Astrocyte of the hippocampus (primary cell): Measurements from ENCODE around the gene MKRN3.

Experiments used
- DNase-seq: peaks from one replicate; pipeline ENCODE4 v3.0.0; 2011; ENCODE audit warnings: low read depth, low spot score

MKRN3 gene

DNA sequence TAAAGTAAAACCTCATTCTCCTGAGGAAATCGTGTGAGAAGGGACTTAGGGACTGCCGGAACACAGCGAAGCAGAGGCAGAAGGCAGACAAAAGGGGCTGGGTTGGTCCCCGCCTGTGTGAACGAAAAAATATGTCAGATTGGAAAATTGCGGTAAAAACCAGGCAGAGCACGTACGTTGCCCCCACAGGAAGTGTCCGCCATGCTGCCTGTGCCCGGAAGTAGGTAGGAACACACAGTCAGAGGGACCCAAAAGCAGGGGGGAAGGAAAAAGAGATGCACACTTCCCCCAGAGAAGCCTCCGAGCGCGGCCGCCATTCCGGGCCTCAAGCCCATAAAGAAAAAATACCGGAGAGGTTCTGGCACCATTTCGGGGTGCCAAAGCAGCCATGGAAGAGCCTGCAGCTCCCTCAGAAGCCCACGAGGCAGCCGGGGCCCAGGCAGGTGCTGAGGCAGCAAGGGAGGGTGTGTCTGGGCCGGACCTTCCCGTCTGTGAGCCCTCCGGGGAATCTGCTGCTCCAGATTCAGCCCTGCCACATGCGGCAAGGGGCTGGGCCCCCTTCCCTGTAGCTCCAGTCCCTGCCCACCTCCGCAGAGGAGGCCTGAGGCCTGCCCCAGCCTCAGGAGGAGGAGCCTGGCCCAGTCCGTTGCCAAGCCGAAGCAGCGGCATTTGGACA lies at the start of gene MKRN3:
TSS of gene MKRN3 (plus strand) at position 280 of the 676 bp plus-strand sequence. CDS start at position 389, 109 bp downstream.
- peak; percentile 91 for DNase-seq

DNA sequence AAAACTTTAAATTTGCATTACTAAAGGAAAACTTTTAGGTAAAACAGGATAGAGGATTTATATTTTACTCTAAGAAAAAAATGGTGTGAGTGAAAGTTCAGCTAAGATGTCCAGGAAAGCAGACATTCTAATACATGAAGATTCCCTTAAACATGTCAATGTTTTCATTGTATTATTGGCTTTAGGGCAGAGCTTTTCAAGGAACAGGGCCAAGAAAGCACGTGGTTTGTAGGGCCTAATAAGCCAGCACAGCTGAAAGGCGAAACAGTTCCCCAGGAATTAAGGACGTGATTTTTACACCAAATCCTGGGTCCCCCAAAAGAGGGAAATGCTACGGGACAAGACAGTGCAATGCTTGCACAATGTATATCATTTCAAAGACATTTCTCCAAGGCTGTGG lies 48.6 kb upstream of the MKRN3 start:
- no peak for DNase-seq

DNA sequence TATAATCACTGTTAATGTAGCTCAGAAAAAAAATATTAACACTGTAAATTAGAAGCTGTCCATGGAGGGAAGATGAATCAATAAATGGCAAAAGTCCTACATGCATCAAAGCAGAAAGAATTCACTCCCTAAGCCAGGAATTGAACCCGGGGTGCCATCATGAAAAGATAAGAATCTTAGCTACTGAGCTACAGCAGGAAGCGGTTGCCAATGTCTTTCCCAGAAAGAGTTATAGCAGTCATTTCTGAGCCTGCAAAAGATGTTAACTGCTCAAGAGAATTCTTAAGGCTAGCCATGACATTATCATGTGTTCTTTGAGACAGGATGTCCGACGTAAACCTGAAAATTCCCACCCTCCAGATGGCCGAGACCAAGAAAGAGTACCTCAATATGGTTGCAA lies 47.4 kb upstream of the MKRN3 start:
- no peak for DNase-seq

DNA sequence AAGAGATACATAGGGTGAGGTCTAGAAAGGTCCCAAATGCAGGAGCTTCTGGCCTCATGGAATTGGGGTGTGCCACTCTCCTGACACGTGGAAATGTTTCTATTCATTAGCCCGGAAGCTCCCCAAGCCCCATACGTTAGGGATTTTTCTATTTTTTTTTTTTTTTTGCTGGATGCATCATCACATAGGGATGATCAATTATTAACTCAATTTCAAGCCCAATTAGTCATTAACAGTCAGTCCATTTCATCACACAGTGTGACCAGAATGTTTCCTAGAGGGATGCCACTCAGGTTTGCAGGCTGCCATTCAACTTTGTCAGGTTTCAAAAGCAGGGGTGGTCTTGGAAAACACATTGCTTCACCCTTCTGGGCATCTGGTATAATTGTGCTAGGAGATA lies 40.7 kb upstream of the MKRN3 start:
- no peak for DNase-seq

DNA sequence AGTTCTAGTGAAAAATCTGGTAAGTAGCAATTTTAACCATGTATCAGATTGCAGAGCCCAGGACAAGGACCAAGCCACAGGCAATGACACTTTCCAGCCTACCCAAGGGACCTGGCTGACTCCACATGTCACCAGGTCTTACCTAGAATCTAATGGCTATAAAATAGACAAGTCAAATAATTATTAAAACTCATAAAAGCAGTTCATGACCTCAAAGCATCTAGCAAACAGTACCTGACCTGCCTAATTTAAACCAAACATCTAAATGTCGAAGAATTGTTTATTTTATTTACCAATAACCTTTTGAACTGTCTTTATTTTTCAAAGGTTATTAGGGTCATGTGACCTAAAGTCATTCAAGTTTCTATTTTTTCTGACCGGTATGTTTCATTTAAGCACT lies 35.6 kb upstream of the MKRN3 start:
- no peak for DNase-seq

DNA sequence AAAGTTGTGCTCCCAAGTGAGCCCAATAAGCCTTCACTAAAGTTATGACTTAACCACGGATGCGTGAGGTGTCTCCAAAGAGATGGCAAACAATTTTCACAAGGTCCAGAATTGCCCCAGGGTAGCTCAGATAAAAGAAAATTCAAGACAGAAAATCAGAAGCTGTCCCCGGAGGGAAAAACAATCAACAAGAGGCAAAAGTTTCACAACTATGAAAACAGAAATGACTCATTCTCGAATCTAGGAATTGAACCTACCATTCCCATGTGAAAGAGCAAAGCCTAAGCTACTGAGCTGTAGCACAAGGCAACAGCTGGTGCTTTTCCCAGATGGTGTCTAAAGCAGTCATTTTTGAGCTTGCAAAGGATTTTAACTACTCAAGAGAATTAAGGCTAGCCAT lies 33.5 kb upstream of the MKRN3 start:
- no peak for DNase-seq

DNA sequence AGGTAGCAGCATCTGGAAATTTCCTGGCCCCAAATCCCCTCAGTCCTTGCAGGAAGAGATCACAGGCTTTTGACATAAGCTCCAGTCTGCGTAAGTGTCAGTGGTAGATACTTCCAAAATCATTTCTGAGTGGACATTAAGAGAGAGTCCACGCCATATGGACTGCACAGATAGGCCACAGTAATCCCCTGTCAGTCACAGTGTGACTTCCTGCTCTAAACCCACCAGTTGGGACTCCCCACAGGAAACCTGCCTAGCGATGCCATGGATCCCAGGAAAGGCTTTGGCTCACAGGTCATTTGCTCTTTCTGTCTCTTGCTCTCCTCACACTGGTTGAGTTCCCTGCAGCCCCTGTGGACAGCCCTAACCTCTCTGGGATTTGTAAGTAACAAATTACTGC lies 28.8 kb upstream of the MKRN3 start:
- no peak for DNase-seq

DNA sequence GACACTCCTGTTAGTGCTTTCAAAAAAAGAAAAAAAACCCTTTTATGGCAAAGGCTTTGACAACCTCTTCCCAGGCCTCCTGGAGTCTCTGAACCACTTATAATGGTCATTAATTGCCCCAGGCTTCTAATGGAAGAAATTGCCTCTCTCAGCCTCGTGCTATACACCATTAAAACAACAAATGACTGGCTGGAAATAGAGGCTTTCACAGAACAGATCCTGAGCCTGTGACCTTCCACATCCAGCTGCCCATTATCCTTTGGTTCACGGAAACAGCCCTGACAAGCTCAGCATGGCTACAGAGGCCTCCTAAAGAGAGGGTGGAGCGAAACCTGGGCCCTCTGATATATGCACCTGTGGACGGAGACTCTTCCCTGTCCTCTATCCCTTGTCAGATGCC lies 26.8 kb upstream of the MKRN3 start:
- no peak for DNase-seq

DNA sequence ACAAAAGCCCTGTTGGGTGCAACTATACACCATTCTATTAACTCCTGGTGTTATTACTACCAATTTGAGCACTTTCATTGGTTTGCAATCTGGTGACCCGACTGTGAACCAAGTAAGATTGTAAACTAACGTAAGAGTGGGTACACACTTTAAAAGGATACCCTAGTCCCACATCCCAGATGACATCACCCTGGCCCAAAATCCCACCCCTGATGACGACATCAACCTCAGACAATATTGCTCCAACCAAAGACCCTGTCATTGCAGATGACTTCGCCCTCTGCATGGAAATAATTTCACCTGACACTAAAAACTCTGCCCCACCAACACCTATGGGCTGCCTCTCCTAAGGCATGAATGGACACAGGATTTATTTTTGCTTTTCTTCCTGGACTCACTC lies 25.6 kb upstream of the MKRN3 start:
- no peak for DNase-seq

DNA sequence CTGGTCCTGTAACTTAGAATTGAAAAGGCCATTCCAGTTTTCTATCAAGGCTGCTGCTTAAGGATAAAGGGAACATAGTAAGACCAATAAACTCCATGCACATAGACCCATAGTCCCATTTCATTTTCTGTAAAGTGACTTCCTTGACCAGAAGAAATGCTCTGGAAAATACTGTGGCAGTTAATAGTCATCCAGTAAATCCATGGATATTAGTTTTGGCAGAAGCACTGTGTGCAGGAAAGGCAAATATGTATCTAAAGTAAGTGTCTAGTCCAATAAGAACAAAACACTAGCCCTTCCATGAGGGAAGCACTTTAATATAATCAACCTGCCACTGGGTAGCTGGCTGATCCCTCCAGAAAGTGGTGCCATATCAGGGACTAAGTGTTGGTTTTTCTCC lies 19.3 kb upstream of the MKRN3 start:
- DNase-seq: no peak

DNA sequence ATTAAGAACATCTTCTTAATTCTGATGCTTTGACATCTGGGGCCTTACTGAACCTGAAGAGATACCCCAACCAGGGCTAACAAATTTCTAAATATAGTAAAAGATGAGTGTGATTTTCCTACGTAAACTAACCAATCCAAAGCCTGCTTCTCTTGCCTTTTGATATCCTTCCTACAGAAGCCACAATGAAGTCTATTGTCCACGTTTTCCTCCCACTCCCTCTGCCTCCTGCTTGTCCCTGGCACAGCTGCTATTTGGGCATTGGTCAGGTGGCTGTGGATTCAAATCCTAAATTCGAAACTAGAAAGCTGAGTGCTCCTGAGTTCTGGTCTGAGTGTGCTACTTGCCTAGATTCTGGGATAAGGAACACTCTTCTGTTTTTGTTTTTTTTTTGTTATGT lies 17.4 kb upstream of the MKRN3 start:
- no peak for DNase-seq

DNA sequence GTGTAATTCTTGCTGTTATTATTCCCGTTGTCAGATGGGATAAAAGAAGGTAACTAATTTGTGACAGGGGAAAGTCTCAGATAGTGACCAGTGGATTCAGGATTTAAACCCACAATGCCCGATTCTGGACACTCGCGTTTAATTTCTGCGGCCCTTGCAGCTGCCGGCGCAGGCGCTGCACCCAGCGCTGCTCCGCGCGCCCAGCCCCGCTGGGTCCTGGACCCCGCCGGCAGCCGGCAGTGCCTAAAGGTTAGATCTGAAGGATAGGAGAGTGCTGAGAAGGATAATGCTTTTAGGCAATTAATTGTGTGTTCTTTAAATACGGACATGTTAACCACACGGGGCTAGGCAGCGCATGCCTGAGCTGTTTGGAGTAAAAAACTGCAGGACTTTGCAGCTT lies 3.6 kb upstream of the MKRN3 start:
- DNase-seq: peak; percentile 10

DNA sequence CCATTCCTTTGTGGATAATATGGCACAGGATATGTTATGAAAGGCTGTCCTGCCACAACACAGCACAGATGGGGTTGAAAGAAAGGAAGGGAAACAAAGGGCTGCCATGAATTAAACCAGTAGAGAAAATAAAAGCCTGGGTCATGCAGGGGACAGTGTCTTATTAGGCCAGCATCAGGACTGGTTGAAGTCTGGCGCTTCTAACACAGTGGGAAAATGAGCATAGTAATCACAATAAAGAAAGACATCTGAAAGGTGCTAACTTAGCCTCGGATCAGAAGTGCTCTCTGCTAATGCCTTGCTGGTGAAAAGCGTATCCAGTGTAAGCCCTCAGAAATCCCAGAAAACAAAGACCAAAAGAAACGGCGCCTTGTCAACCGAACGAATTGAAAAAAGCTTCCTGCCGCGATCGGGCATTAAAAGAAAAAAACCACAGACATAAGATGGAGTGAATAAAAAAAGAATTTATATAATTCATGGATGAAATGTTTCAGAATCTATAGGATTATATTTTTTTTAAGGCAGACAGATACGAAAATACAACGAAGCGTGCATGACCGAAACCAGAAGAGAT lies 566 bp upstream of the MKRN3 start:
- peak; percentile 42 for DNase-seq

DNA sequence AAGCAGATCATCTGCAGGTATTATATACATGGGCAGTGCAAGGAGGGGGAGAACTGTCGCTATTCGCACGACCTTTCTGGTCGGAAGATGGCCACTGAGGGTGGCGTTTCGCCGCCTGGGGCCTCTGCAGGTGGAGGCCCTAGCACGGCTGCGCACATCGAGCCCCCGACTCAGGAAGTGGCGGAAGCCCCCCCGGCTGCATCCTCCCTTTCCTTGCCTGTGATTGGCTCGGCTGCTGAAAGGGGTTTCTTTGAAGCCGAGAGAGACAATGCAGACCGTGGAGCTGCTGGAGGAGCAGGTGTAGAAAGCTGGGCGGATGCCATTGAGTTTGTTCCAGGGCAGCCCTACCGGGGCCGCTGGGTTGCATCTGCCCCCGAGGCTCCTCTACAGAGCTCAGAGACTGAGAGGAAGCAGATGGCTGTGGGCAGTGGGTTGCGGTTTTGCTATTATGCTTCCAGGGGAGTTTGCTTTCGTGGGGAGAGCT lies 639 bp downstream of the MKRN3 start:
- DNase-seq: peak; percentile 77

DNA sequence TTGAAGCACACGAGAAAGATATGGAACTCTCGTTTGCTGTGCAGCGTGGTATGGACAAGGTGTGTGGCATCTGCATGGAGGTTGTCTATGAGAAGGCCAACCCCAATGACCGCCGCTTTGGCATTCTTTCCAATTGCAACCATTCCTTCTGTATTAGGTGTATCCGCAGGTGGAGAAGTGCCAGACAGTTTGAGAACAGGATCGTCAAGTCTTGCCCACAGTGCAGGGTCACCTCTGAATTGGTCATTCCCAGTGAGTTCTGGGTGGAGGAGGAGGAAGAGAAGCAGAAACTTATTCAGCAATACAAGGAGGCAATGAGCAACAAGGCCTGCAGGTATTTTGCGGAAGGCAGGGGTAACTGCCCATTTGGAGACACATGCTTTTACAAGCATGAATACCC lies 1.2 kb downstream of the MKRN3 start:
- DNase-seq: peak; percentile 39

DNA sequence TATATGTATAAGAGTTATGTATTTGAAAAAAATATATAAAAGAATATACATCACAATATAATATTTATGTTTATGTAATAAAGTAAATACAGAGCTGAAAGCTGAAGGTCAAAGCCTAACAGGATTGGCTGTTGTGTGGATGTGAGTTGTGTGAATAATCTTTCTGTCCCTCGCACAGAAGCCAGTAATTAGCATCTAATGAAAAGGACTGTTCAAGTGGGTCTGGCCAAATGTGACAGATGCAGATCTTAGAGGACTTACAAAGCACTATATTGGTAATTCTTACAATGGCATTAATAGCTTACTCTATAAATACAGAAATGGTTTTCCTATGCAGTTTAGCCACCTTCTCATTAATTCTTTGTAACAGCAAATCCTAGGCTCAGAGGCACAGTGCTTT lies 2.4 kb downstream of the MKRN3 start:
- no peak for DNase-seq

DNA sequence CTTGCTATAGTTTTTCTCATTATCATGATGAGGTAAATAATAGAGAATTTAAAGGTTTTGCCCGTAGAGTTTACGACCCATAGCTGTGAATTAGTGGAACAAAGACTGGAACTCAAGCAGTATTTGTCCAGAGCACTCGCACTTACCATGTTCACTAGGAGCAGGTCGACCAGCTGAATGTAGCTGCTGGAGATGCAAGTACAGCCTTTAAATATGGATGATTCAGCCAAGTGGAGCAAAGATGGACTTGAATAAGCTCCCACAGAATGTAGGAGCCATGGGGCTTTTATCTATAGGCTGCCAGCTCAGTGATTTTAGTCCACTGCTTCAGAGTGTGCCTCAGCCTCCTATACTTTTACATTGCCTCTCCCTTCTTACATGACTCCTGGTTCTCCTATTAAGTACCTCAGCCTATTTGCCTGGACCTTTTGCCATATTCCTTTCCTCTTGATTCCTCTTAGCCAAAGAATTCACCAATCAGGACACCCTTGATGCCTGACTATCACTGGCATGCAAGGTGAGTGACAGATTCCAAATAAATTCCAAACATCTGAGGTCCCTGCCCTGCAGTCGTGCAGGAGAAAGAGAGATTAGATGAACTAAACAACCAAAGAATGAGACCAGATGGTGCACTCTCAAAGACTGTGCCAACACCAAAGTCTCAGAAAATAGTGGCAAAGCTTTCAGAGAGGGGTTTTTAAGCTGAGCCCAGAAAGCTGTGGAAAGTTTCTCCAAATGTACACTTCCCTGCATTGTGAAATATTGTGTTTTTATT lies 3.9 kb downstream of the MKRN3 start:
- DNase-seq: peak; percentile 37

DNA sequence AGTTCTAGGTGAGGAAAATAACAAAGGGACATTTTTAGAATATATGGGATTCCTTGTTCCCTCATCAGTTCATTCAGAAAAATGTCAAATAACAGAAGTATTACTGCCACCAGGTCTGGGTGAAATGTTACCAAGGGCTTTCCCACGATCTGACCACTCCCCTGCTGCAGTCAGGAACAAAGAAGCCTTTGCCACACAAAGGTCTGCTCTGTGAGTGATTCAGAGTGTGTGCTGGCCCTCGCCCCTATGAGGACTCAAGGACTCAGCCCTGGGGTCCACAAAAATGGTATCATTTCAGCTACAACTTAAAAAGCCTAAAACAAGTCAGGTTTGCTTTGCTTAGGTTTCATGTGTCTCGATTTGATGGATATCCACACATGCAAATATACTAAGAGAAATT lies 5.0 kb downstream of the MKRN3 start:
- DNase-seq: peak; percentile 75

DNA sequence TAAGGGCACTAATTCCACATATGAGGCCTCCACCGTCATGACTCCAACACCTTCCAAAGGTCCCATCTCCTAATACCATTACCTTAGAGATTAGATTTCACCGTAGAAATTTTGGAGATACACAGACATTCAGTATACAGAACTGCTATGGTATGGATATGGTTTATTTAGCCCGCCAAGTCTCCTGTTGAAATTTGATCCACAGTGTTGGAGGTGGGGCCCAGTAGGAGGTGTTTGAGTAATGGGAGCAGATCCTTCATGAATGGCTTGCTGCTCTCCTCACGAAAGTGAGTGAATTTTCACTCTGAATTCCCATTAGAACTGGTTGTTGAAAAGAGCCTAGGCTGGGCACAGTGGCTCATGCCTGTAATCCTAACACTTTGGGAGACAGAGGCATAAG lies 7.4 kb downstream of the MKRN3 start:
- DNase-seq: no peak

DNA sequence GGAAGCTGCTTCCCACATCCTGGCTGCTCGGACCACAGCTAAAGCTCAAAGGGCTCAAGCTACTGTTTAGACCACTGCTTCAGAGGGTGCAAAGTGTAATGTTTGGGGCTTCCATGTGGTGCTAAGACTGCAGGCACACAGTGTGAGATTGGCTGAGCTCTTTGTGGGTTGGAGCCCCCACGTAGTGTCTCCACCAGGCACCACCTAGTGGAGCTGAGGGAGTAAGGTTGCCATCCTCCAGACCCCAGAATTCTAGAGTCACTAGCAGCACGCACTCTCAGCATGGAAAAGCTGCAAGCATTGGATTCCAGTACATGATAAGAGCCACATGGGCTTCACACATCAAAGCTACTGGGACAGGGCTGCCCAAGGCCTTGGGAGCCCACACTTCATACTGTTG lies 9.3 kb downstream of the MKRN3 start:
- DNase-seq: no peak

DNA sequence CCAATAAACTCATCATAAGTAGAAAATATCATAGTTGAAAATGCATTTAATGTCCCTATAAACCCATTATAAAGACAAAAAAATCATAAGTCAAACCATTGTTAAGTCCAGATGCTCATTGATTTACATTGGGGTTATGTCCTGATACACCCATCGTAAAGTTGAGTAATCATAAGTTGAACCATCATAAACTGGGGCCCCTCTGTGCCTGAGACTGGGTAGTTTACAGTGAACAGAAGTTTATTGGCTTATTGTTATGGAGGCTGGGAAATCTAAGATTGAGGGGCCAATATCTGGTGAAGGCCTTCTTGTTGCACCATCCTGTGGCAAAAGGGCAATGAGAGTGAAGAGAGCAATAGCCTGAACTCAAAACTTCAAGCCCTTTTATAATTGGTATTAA lies 10.6 kb downstream of the MKRN3 start:
- DNase-seq: no peak

DNA sequence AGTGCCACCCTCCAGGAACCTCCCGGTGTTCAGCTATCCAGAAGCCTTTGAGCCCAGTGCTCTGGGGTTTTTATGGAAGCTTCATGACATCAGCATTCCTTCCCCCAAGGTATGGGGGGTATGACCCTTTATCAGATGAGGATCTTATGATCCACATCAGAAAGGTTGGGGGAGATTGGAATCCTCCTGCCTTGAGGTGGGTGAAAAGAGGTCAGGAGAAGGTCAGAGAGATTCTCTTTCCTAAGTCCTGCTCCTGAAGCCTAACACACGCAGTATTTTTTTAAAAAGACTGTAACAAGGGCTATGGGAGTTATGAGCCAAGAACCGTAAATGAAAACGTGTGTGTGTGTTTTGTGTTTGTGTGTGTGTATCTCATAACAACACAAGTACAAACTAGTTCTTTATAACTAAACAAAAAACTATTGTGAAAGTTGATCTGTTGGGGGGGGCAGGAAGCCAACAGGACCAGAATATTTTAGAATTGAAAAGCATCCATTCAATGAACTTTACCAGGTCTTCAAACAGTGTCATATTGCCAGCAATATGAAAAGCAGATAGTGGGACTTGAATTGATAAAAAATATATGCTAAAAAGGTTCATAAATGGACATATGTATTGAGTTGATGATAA lies 13.2 kb downstream of the MKRN3 start:
- DNase-seq: no peak
